Measurements from ENCODE around the gene DPYD.

Gene DPYD

DNA sequence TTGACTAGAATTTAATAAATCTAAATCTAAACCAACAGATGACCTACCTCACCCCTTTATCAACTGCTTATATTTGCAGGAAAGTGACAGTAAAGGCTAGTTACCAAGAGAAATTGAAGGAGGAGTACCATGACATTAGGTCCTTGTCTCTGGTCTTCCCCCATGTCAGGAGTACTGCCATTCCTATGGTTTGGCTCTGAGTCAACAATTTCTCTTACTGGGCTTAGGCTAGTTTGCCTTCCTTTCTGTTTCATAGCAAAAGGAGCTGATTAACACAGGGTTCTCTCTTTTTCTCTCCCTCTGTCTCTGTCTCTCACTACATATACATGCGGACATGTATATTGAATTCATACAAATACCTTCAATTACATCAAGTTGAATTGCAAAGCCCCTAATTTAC lies 579.9 kb downstream of the DPYD start:
- Histone ChIP-seq H3K27ac (no peak overlapping the region), H4K20me1 (ENCODE audit: insufficient read depth) (no peaks in the 10 kb centered on the region), H2AFZ (ENCODE audit: low read depth) (no peak overlapping the region), H3K27me3 (ENCODE audit: insufficient read depth, low read depth) (no peaks in the 10 kb centered on the region), H3K4me3 (IDR thresholded peaks at IDR 0.05; ENCODE audit: insufficient read depth, low read depth, low read length) (no peak overlapping the region), H3K4me1 (ENCODE audit: low read depth, poor library complexity, severe bottlenecking) (no peaks in the 10 kb centered on the region), H3K4me2 (no peak overlapping the region), H3K36me3 (ENCODE audit: insufficient read depth) (no peaks in the 10 kb centered on the region), H3K79me2 (ENCODE audit: insufficient read depth, low read depth) (no peaks in the 10 kb centered on the region), H3K9ac (no peak overlapping the region)
- TF ChIP-seq, protein P1, sequence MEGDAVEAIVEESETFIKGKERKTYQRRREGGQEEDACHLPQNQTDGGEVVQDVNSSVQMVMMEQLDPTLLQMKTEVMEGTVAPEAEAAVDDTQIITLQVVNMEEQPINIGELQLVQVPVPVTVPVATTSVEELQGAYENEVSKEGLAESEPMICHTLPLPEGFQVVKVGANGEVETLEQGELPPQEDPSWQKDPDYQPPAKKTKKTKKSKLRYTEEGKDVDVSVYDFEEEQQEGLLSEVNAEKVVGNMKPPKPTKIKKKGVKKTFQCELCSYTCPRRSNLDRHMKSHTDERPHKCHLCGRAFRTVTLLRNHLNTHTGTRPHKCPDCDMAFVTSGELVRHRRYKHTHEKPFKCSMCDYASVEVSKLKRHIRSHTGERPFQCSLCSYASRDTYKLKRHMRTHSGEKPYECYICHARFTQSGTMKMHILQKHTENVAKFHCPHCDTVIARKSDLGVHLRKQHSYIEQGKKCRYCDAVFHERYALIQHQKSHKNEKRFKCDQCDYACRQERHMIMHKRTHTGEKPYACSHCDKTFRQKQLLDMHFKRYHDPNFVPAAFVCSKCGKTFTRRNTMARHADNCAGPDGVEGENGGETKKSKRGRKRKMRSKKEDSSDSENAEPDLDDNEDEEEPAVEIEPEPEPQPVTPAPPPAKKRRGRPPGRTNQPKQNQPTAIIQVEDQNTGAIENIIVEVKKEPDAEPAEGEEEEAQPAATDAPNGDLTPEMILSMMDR (conservative IDR thresholded peaks at IDR 0.05; ENCODE audit: low read depth, low read length) = no peak

DNA sequence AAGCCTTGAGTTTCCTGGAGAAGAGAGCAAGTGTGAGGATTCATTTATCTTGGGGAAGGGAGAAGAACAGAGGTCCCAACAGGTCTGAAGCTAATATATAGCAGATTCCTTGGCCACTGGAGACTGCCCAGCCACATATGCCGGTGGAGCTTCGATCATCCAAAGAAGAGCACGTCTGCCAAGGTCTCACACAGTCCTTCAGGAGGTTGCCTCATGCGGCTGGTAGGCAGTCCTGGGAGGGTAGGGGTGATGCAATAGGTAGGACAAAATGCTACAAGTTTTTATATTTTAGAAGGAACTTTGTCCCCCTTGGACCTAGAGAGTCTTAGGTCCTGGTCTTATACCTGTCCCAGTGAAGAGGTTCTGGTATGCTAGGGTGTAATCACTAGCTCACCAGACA lies 582.5 kb downstream of the DPYD start:
- Histone ChIP-seq H3K4me3 (IDR thresholded peaks at IDR 0.05; ENCODE audit: insufficient read depth, low read depth, low read length) (no peak overlapping the region), H3K4me2 (no peak overlapping the region), H2AFZ (ENCODE audit: low read depth) (no peak overlapping the region), H4K20me1 (ENCODE audit: insufficient read depth) (no peaks in the 10 kb centered on the region), H3K36me3 (ENCODE audit: insufficient read depth) (no peaks in the 10 kb centered on the region), H3K9ac (no peak overlapping the region), H3K79me2 (ENCODE audit: insufficient read depth, low read depth) (no peaks in the 10 kb centered on the region), H3K4me1 (ENCODE audit: low read depth, poor library complexity, severe bottlenecking) (no peaks in the 10 kb centered on the region), H3K27me3 (ENCODE audit: insufficient read depth, low read depth) (no peaks in the 10 kb centered on the region), H3K27ac (no peak overlapping the region)
- TF ChIP-seq, protein P1 (conservative IDR thresholded peaks at IDR 0.05; ENCODE audit: low read depth, low read length) = no peak

DNA sequence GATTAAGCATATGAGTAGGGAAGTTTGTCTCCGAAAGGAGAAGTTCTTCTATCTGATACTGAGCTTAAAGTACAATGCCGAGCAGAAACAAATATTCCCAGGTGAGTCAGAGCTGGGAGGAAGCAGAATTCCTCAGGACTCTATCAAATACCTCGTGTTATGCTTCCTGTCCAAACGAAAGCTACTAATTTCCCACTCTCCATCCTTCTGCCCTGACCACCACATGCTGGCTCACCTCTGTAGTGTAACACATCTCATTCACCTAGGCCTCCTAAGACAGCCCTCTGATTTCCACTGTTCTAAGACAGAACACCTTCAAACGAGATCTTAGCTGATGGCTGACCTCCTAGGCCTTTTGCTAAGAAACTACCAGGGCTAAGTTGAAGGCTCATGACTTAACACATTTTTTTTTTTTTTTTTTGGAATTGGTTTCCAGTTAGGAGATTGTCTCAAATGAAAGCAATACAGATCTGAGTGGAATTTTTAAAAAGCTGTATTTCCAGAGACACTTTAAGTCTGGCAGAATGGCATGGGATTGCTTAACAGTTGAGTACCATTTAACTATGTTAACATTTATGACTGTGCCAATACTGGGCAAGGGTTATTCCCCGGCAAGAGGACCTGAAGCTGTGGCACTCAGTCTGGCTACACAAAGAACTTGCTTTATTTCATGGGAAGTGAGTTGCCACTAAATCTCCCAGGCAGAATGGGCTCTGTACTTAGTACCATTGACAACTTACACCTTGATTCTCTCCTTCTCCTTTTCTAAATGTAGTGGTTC lies 583.4 kb downstream of the DPYD start:
- Histone ChIP-seq H3K4me2 (no peak overlapping the region), H3K9ac (no peak overlapping the region), H3K4me1 (ENCODE audit: low read depth, poor library complexity, severe bottlenecking) (no peaks in the 10 kb centered on the region), H3K4me3 (IDR thresholded peaks at IDR 0.05; ENCODE audit: insufficient read depth, low read depth, low read length) (no peak overlapping the region), H3K27me3 (ENCODE audit: insufficient read depth, low read depth) (no peaks in the 10 kb centered on the region), H4K20me1 (ENCODE audit: insufficient read depth) (no peaks in the 10 kb centered on the region), H3K36me3 (ENCODE audit: insufficient read depth) (no peaks in the 10 kb centered on the region), H3K27ac (no peak overlapping the region), H2AFZ (ENCODE audit: low read depth) (no peak overlapping the region), H3K79me2 (ENCODE audit: insufficient read depth, low read depth) (no peaks in the 10 kb centered on the region)
- TF ChIP-seq, protein P1 (conservative IDR thresholded peaks at IDR 0.05; ENCODE audit: low read depth, low read length) = no peak

DNA sequence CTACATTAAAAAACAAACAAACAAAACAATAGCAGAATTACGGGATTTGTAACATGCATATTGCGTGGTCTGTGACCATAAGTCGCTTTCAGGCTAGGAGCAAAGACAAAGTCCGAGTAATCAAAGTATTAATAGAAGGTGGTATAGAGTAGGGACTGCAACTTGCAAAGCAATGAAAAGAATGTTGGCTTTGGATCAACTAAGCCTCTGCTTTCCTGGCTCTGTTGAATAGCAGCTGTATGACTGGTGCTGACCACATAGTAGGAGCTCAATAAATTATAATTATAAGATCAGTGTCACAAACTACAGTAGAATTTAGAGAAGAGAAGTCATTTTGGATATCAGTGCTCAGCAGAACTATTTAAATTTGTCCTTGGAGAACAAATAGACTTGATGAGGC lies 586.4 kb downstream of the DPYD start:
- Histone ChIP-seq H4K20me1 (ENCODE audit: insufficient read depth) (no peaks in the 10 kb centered on the region), H3K4me1 (ENCODE audit: low read depth, poor library complexity, severe bottlenecking) (no peaks in the 10 kb centered on the region), H3K27ac (no peak overlapping the region), H3K36me3 (ENCODE audit: insufficient read depth) (no peaks in the 10 kb centered on the region), H2AFZ (ENCODE audit: low read depth) (no peak overlapping the region), H3K9ac (no peak overlapping the region), H3K79me2 (ENCODE audit: insufficient read depth, low read depth) (no peaks in the 10 kb centered on the region), H3K27me3 (ENCODE audit: insufficient read depth, low read depth) (no peaks in the 10 kb centered on the region), H3K4me2 (no peak overlapping the region), H3K4me3 (IDR thresholded peaks at IDR 0.05; ENCODE audit: insufficient read depth, low read depth, low read length) (no peak overlapping the region)
- TF ChIP-seq, protein P1 (conservative IDR thresholded peaks at IDR 0.05; ENCODE audit: low read depth, low read length) = no peak
